ENCODE data around the gene C10orf95.

GRCh38 chr10:102410429-102411073 lies 40.8 kb downstream of the C10orf95 start:
- TF ChIP-seq CTCF (IDR thresholded peaks at IDR 0.05; ENCODE audit: low read depth, low read length, poor library complexity, severe bottlenecking) (no peak), EZH2phosphoT487 (IDR thresholded peaks at IDR 0.05; ENCODE audit: borderline replicate concordance, low read length) (no peak)

Measured in DOHH2 (cell line).